Mesenchymal stem cell (in vitro differentiated cells and primary cell): ENCODE data around the gene LRRN2.

Experiments
- DNase-seq: peaks from one replicate; pipeline ENCODE4 v3.0.0-alpha.2; 2013
- H2AFZ ChIP-seq: one replicate; pipeline ENCODE4 v1.6.1; 2013; ENCODE audit warnings: low read depth, mild to moderate bottlenecking, control low read depth, inconsistent platforms, low read length, moderate library complexity
- H2AK5ac ChIP-seq: 2 replicates; pipeline ENCODE4 v1.6.1; 2013; ENCODE audit warnings: low read length, moderate library complexity, mild to moderate bottlenecking, inconsistent platforms; ENCODE audit not compliant: severe bottlenecking
- H2BK120ac ChIP-seq: one replicate; pipeline ENCODE4 v1.6.1; 2013; ENCODE audit warnings: low read depth, mild to moderate bottlenecking, inconsistent platforms, low read length, moderate library complexity
- H2BK12ac ChIP-seq, 2 experiments: one replicate each; pipeline ENCODE4 v1.6.1; 2013; ENCODE audit warnings: inconsistent platforms in 2 of 2, low read length in 2 of 2, mild to moderate bottlenecking in 2 of 2, moderate library complexity in 2 of 2, control low read depth in 1 of 2
- H2BK15ac ChIP-seq: one replicate; pipeline ENCODE4 v1.6.1; 2013; ENCODE audit warnings: mild to moderate bottlenecking, low read depth, inconsistent platforms; ENCODE audit not compliant: poor library complexity, severe bottlenecking
- H2BK5ac ChIP-seq: 2 replicates; pipeline ENCODE4 v1.6.1; 2013; ENCODE audit warnings: low read depth, mild to moderate bottlenecking, low read length, control low read depth, inconsistent platforms; ENCODE audit not compliant: poor library complexity, severe bottlenecking
- H3K14ac ChIP-seq, 2 experiments: one replicate each; pipeline ENCODE4 v1.6.1; 2013; ENCODE audit warnings: inconsistent platforms in 2 of 2, low read length in 2 of 2, control low read depth in 1 of 2, mild to moderate bottlenecking in 1 of 2, moderate library complexity in 1 of 2
- H3K18ac ChIP-seq, 2 experiments: one replicate each; pipeline ENCODE4 v1.6.1; 2013; ENCODE audit warnings: inconsistent platforms in 2 of 2, low read length in 2 of 2, control low read depth in 1 of 2, low read depth in 1 of 2, mild to moderate bottlenecking in 1 of 2
- H3K23ac ChIP-seq, 2 experiments: one replicate each; pipeline ENCODE4 v1.6.1; 2013; ENCODE audit warnings: inconsistent platforms in 2 of 2, low read length in 2 of 2, mild to moderate bottlenecking in 2 of 2, moderate library complexity in 2 of 2, control low read depth in 1 of 2
- H3K27ac ChIP-seq: 2 replicates; pipeline ENCODE4 v1.5.1; 2013; ENCODE audit warnings: mild to moderate bottlenecking, moderate library complexity, low read length, control low read depth, inconsistent platforms; ENCODE audit not compliant: poor library complexity, severe bottlenecking
- H3K27me3 ChIP-seq, 2 experiments: 2 replicates each; pipeline versions ENCODE4 v1.6.1 to v1.7.0; 2013; ENCODE audit warnings: low read length in 2 of 2, mild to moderate bottlenecking in 2 of 2, moderate library complexity in 2 of 2, control low read depth in 1 of 2, inconsistent platforms in 1 of 2; ENCODE audit not compliant: control insufficient read depth in 1 of 2, insufficient read depth in 1 of 2
- H3K36me3 ChIP-seq, 2 experiments: 2 replicates each; pipeline versions ENCODE4 v1.6.1 to v1.7.0; 2013; ENCODE audit warnings: low read length in 2 of 2, control low read depth in 1 of 2, inconsistent platforms in 1 of 2, low read depth in 1 of 2, mild to moderate bottlenecking in 1 of 2; ENCODE audit not compliant: insufficient read depth in 2 of 2, control insufficient read depth in 1 of 2
- H3K4ac ChIP-seq, 2 experiments: one replicate each; pipeline ENCODE4 v1.6.1; 2013; ENCODE audit warnings: inconsistent platforms in 2 of 2, low read length in 2 of 2, mild to moderate bottlenecking in 2 of 2, moderate library complexity in 2 of 2, control low read depth in 1 of 2, low read depth in 1 of 2
- H3K4me1 ChIP-seq: 2 replicates; pipeline ENCODE4 v1.6.1; 2013; ENCODE audit warnings: low read depth, low read length, control low read depth; ENCODE audit not compliant: control insufficient read depth, insufficient read depth
- H3K4me2 ChIP-seq: 2 replicates; pipeline ENCODE4 v1.6.1; 2013; ENCODE audit warnings: low read length, mild to moderate bottlenecking, inconsistent platforms; ENCODE audit not compliant: poor library complexity, severe bottlenecking
- H3K4me3 ChIP-seq, 2 experiments: 2 replicates each; pipeline versions ENCODE4 v1.5.1 to v1.7.0; 2013; ENCODE audit warnings: low read length in 2 of 2, mild to moderate bottlenecking in 2 of 2, control low read depth in 1 of 2, low read depth in 1 of 2; ENCODE audit not compliant: insufficient read depth in 1 of 2
- H3K79me1 ChIP-seq: replicated peaks from 2 replicates; pipeline ENCODE4 v1.6.1; 2013; ENCODE audit warnings: mild to moderate bottlenecking, control low read depth, low read length, inconsistent platforms; ENCODE audit not compliant: poor library complexity, severe bottlenecking
- H3K9ac ChIP-seq: 2 replicates; pipeline ENCODE4 v1.7.0; 2013; ENCODE audit warnings: mild to moderate bottlenecking, low read length, moderate library complexity
- H3K9me3 ChIP-seq: 2 replicates; pipeline ENCODE4 v1.7.0; 2013; ENCODE audit warnings: mild to moderate bottlenecking, low read length; ENCODE audit not compliant: control insufficient read depth
- H4K8ac ChIP-seq: one replicate; pipeline ENCODE4 v1.6.1; 2013; ENCODE audit warnings: inconsistent platforms, mild to moderate bottlenecking, low read length, moderate library complexity
- H4K91ac ChIP-seq: one replicate; pipeline ENCODE4 v1.6.1; 2013; ENCODE audit warnings: mild to moderate bottlenecking, low read length, inconsistent platforms
- WGBS: methylation state at CpG from one replicate; pipeline ENCODE4 v1.1.7; 2013; ENCODE audit warnings: mixed read lengths; 5-methylcytosine and 5-hydroxymethylcytosine counted together

Gene LRRN2

DNA sequence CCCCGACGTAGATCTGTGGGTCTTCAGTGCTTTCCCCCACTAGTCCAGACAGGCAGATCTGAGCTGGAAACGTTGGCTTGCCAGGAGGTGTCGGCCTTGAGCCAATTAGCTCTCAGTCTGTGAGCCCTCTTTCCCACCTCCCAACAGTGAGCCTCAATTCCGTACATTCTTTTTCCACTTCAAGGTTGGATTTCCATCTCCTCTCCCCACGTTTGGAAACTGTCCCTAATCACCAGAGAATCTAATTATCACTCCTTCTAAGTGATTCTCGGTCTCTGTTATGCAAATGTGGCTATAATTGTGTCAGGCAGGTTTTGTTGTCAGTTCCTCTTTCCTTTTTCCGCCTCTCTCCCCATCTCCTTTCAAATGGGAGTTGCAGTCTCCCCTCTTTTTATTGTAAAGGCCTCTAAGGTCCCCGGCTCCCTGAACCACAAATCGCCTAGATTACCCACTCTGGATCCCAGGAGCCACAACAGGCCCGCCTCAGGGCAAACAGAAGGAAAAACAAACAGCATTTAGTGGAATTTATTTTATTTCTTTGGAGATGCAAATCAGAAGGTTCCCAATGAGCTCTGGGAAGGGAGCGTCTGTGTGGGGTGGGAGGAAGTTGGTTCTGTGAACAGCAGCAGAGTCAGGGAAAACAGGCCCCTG is 29.4 kb upstream of the LRRN2 start:
- H3K9me3 ChIP-seq = no peaks in the 10 kb centered on the region
- H3K27me3 ChIP-seq = peaks cover 50 to 79% of the 10 kb centered on the region in 2 experiments
- no peak overlapping the region for H2BK5ac ChIP-seq
- no peak overlapping the region for H2AFZ ChIP-seq
- no peak for DNase-seq
- H3K79me1 ChIP-seq = no peaks in the 10 kb centered on the region
- H3K23ac ChIP-seq = no peak overlapping the region
- H3K27ac ChIP-seq = no peak overlapping the region
- no peak overlapping the region for H2BK15ac ChIP-seq
- H2BK12ac ChIP-seq = no peak overlapping the region
- H3K4me3 ChIP-seq = no peak overlapping the region
- H3K14ac ChIP-seq = peak overlapping the region in 1 of 2 experiments; percentile 19
- no peak overlapping the region for H3K4me2 ChIP-seq
- no peak overlapping the region for H4K8ac ChIP-seq
- no peak overlapping the region for H4K91ac ChIP-seq
- H3K4me1 ChIP-seq = no peaks in the 10 kb centered on the region
- no peaks in the 10 kb centered on the region for H3K36me3 ChIP-seq
- H3K4ac ChIP-seq = no peak overlapping the region
- no peak overlapping the region for H2BK120ac ChIP-seq
- no peak overlapping the region for H2AK5ac ChIP-seq
- no peak overlapping the region for H3K18ac ChIP-seq
- no peak overlapping the region for H3K9ac ChIP-seq
- 44% methylated on average over 12 of the region's 12 CpGs for WGBS

DNA sequence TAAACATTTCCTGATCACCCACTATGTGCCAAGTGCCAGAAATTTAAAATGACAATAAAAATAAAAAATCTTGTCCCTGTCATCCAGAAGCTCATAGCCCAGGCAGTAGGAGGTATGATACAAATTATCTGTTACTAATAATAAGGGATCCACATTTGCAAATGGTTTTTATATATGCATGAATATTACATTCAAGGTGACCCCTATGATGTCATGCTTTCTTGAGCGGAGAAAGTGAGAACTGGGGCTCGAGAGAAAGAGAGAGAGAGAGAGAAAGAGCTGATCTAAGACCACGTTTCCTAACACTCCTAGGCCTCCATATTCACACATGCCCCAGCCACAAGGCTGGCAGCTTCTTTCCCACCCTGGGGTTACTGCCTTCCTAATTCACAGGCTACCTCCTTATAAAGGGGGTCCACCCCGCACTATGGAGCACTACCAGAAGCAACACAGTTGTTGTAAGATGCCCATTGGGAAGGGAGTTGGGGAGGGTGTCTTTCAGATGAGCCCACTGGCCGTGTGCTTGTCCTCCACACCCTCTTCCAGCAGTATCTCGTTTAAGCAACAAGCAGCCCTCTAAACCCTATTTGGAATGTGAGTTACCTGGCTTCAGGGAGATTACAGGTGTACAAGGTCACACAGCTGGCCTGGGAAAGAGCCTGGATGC is 28.8 kb upstream of the LRRN2 start:
- H2BK120ac ChIP-seq = no peak overlapping the region
- no peak overlapping the region for H3K4me3 ChIP-seq
- 49% methylated on average over 4 of the region's 6 CpGs for WGBS
- no peak overlapping the region for H3K18ac ChIP-seq
- H4K91ac ChIP-seq = no peak overlapping the region
- no peak overlapping the region for H2AK5ac ChIP-seq
- no peaks in the 10 kb centered on the region for H3K9me3 ChIP-seq
- no peak overlapping the region for H2BK15ac ChIP-seq
- H3K79me1 ChIP-seq = no peaks in the 10 kb centered on the region
- H3K27ac ChIP-seq = no peak overlapping the region
- no peaks in the 10 kb centered on the region for H3K4me1 ChIP-seq
- no peaks in the 10 kb centered on the region for H3K36me3 ChIP-seq
- H3K4ac ChIP-seq = no peak overlapping the region
- H3K4me2 ChIP-seq = no peak overlapping the region
- no peak overlapping the region for H3K9ac ChIP-seq
- no peak overlapping the region for H2BK12ac ChIP-seq
- H3K14ac ChIP-seq = peak overlapping the region in 1 of 2 experiments; percentile 19
- H3K23ac ChIP-seq = no peak overlapping the region
- H4K8ac ChIP-seq = no peak overlapping the region
- peaks cover 57 to 84% of the 10 kb centered on the region in 2 experiments for H3K27me3 ChIP-seq
- H2BK5ac ChIP-seq = no peak overlapping the region
- DNase-seq = no peak
- no peak overlapping the region for H2AFZ ChIP-seq

- Histone ChIP-seq H2AK5ac (no peak overlapping the region), H2AFZ (no peak overlapping the region), H3K9me3 (no peaks in the 10 kb centered on the region), H3K27me3 (peaks cover 60 to 88% of the 10 kb centered on the region in 2 experiments), H3K4me2 (no peak overlapping the region), H2BK12ac (no peak overlapping the region), H4K91ac (no peak overlapping the region), H3K14ac (no peak overlapping the region), H3K18ac (no peak overlapping the region), H3K4ac (no peak overlapping the region), H3K4me3 (no peak overlapping the region), H3K23ac (no peak overlapping the region), H3K9ac (no peak overlapping the region), H3K4me1 (no peaks in the 10 kb centered on the region), H2BK5ac (no peak overlapping the region), H3K27ac (no peak overlapping the region), H3K79me1 (no peaks in the 10 kb centered on the region), H4K8ac (no peak overlapping the region), H3K36me3 (no peaks in the 10 kb centered on the region), H2BK15ac (no peak overlapping the region), H2BK120ac (no peak overlapping the region)
- 64% methylated on average over 5 of the region's 5 CpGs for WGBS
- DNase-seq = peak; percentile 9
These were observed 28.0 kb upstream of the LRRN2 start for GRCh38 chr1:204713541-204713940.

GRCh38 chr1:204712708-204713430 is 27.3 kb upstream of the LRRN2 start:
- Histone ChIP-seq H4K91ac (no peak overlapping the region), H3K9ac (no peak overlapping the region), H3K18ac (no peak overlapping the region), H3K27me3 (peaks cover 60 to 87% of the 10 kb centered on the region in 2 experiments), H3K27ac (no peak overlapping the region), H3K4me1 (no peaks in the 10 kb centered on the region), H4K8ac (no peak overlapping the region), H2AK5ac (no peak overlapping the region), H3K4me2 (no peak overlapping the region), H2BK12ac (no peak overlapping the region), H2BK120ac (no peak overlapping the region), H3K14ac (no peak overlapping the region), H3K4me3 (no peak overlapping the region), H3K9me3 (no peaks in the 10 kb centered on the region), H3K79me1 (no peaks in the 10 kb centered on the region), H2BK15ac (no peak overlapping the region), H3K4ac (no peak overlapping the region), H3K23ac (no peak overlapping the region), H2BK5ac (no peak overlapping the region), H2AFZ (no peak overlapping the region), H3K36me3 (no peaks in the 10 kb centered on the region)
- no peak for DNase-seq
- 92% methylated on average over 4 of the region's 4 CpGs for WGBS
